Left colon (tissue), 2 donors: ENCODE measurements around the gene PRR36. TPM values are rescaled to one million over a fixed set of nuclear protein-coding genes. Genes with fewer than 3 reads are reported as not detected.
A peak's percentile ranks its signal among the peaks of the same experiment; 100 is the strongest.
"Not testable (repeated sequence)": the region's sequence is repeated elsewhere in the genome, so short reads cannot be mapped to it uniquely, and the experiment has no call there.

Experiments
- ATAC-seq: fragments of 200-7000 bp; cut with Tn5 transposase; one replicate; pipeline ENCODE4 v1.9.1; 2020; ENCODE audit warnings: mild to moderate bottlenecking, moderate library complexity
- DNase-seq, 2 donors: peaks; one replicate each; pipeline ENCODE4 v3.0.0-alpha.2; 2020
- intact Hi-C, 2 donors: fragments of 100-400 bp; cut with DNase I in 1 of 2; cut with micrococcal nuclease in 1 of 2; formaldehyde crosslinking; loops; one replicate each; pipeline versions ENCODE4 v1.11.2 to v1.14.0; 2022; cut with DNase I, micrococcal nuclease
- total RNA-seq, 2 donors: library from RNA; stranded (reverse); fragmentation: NEBNext Ultra II Directional; extraction: Animal tissue kit (Norgen Biotek cat#: 25700); gene quantifications; one replicate each; pipeline ENCODE4 v1.2.1, GENCODE V29; 2021
- donor health status: DM: no; HTN: no; CAD: no.
- donor health status: DM: yes; HTN: yes; CAD: no.

The PRR36 gene
- total RNA-seq, 2 donors from 2014 or later = 0.22 to 0.46 TPM

DNA sequence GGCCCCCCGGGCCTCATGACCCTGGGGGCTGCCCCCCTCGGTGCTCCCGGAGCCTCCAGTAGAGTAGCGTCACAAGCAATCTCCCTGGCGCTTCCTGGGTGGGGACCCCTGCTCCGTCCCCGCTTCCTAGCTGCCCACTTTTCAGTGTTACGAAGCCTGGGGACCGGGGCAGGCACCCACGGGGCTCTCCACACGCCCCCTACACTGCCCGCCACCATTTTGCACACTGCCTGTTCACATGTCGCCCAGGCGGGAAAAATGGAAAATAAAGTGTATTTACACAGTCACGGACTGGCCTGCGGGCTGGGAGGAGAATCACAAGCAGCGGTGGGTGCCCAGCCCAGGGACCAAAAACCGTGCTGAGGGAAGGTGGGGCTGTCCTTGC lies 9.5 kb downstream of the PRR36 start:
- DNase-seq = no peak
- no peak for ATAC-seq
- intact Hi-C loops = no loop called here

- ATAC-seq (no peak), DNase-seq (no peak)
- intact Hi-C loops = no loop called here
Measured at GRCh38 chr19:7863971-7864689, 10.1 kb downstream of the PRR36 start.

- ATAC-seq (peak; percentile 32), DNase-seq (no peak)
- intact Hi-C loops = no loop called here
Measured at GRCh38 chr19:7863157-7863970, 10.8 kb downstream of the PRR36 start.

DNA sequence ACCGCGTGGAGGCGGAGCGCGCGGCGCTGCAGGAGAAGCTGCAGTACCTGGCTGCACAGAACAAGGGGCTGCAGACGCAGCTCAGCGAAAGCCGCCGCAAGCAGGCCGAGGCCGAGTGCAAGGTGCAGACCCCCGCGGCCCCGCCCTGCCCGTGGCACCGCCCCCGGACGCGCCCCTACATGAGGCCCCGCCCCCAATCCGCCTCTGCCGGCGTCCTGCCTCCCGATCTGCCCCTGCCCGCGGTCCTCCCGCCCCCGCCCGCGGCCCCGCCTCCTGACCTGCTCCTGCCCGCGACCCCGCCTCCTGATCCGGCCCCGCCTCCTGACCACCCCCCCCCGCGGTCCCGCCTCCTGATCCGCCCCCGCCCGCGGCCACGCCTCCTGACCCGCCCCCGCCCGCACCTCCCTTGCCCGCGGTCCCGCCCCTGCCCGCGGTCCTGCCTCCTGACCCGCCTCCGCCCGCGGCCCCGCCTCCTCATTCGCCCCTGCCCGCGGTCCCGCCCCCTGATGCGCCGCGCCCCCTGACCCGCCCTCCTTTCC lies 11.7 kb downstream of the PRR36 start:
- ATAC-seq = peak; percentile 77
- DNase-seq = peak; percentile 79 to 86
- intact Hi-C loops = no loop called here

- intact Hi-C loops = no loop called here
- DNase-seq (no peak), ATAC-seq (peak; percentile 7)
Measured at GRCh38 chr19:7861619-7862412, 12.4 kb downstream of the PRR36 start.

GRCh38 chr19:7860714-7861618 lies 13.2 kb downstream of the PRR36 start:
- DNase-seq = no peak

DNA sequence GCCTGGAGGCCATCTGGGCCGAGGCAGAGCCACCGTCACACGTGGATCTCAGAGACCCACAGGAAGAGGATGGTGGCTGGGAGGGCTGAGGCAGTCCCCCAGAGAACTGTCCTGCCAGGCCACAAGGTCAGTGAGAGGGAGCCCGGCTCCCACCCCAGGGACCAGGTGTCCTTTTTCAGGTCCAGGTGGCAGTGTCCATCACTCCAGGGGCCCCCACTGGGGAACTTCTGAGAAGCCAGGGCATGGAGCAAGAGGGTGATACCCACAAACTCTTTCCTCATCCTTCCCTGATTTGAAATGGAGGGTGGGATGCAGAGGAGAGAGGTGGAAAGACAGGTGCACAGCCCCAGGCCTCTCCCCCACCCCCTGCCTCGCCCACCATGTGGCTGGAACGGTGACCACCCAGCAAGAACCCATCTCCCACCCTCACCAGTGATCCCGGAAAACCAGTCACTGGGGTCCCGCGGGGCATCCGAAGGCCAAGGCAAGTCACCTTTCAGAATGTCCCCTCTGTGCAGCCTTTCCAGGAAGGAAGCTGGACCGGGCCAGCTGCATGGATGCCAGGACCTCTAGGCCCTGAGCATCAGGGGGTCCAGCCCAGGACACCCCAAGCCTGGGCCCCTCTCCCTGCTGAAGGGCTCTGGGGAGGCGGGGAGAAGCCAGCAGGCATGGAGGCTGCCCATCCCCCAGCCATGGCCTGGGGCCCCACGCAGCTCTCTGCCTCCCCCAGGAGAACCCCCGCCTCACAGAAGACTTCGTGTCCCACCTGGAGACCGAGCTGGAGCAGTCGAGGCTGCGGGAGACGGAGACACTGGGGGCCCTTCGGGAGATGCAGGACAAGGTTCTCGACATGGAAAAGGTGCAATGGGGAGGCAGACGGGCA lies 14.1 kb downstream of the PRR36 start:
- intact Hi-C loops = no loop called here
- no peak for DNase-seq
- no peak for ATAC-seq

More at GRCh38 chr19:7860714-7861618, 13.2 kb downstream of the PRR36 start:
- no peak for ATAC-seq
- intact Hi-C loops = no loop called here

- ATAC-seq, DNase-seq, intact Hi-C loops: not testable (repeated sequence)
Measured at GRCh38 chr19:7859087-7859486, 15.1 kb downstream of the PRR36 start.

DNA sequence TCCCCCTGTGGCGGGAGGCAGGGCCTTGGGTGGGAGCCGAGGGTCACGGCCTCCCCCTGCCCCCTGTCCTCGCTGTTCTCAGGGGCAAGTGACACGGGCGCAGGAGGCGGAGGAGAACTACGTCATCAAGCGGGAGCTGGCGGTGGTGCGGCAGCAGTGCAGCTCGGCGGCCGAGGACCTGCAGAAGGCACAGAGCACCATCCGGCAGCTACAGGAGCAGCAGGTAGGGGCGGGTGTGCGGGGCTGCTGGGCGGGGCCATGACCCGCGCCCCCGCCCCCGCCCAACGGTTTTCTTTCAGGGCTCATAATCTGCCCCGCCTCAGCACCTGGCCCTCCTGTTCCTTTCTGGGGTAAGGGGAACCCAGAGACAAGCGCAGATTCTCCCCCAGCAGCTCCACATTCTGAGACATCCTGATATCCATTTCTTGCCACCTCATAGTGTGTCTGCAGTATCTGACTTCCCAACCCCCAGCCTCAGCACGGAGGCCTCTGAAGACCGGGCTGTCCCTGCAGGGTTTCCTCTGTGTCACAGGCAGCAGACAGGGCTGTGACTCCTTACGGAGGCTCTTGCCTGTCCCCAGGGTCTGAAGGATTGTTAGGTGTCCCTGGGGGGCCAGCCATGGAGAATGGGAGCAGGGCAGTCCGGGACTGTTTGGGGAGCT lies 15.9 kb downstream of the PRR36 start:
- ATAC-seq (peak; percentile 19), DNase-seq (no peak)
- intact Hi-C loops = no loop called here

GRCh38 chr19:7857727-7858108 lies 16.5 kb downstream of the PRR36 start:
- no peak for DNase-seq
- intact Hi-C loops = no loop called here

GRCh38 chr19:7856679-7857663 lies 17.2 kb downstream of the PRR36 start:
- intact Hi-C loops = no loop called here
- ATAC-seq (no peak), DNase-seq (no peak)

More at GRCh38 chr19:7857727-7858108, 16.5 kb downstream of the PRR36 start:
- ATAC-seq = no peak

DNA sequence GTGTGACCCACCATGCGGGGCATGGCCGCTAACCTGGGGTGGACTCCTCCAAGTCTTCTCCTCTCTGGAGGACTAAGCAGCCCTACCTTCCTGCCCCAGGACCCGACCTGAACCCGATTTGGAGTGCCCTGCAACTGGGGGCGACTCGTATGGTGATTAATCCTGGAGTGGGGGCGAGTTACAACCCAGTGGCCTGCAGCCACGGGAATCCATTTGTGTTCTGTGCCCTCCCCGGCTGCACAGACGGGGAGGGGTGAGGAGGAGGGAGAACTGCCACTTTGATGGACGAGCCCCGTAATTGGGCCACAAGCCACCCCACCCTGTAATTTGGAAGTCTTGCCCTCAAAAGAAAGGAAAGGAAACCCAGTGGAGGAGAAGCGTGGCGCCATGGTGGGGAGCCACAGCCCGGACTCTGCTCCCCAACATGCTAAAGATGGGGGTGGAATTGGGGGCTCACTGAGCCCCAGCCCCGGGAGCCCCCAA lies 18.0 kb downstream of the PRR36 start:
- DNase-seq (no peak), ATAC-seq (no peak)
- intact Hi-C loops = no loop called here

GRCh38 chr19:7855426-7856108 lies 18.6 kb downstream of the PRR36 start:
- intact Hi-C loops = no loop called here
- no peak for ATAC-seq

DNA sequence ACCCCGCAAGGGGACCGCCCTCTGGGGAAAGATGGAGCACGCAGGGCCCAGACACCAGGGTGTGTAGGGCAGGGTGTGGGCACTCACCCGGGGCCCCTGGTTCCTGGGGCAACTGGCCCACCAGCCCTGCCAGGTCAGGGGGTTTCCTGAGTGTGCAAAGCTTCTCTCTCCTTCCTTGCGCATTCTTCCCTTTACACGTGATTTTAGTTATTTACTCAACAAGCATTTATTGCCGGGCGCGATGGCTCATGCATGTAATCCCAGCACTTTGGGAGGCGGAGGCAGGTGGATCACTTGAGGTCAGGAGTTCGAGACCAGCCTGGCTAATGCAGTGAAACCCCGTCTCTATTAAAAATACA lies 20.4 kb downstream of the PRR36 start:
- DNase-seq (peak in 1 of 2 donors; percentile 32), ATAC-seq (peak; percentile 16)
- intact Hi-C loops = no loop called here

More at GRCh38 chr19:7855426-7856108, 18.6 kb downstream of the PRR36 start:
- peak in 1 of 2 donors; percentile 17 for DNase-seq
